Caco-2 (cell line): ENCODE measurements around the gene MAD1L1. TPM values are rescaled to one million over a fixed set of nuclear protein-coding genes. Genes with fewer than 3 reads are reported as not detected.

Source experiments
- BruUV-seq: library from RNA; stranded (reverse); fragments of 400-500 nt; replicated peaks from 2 replicates; lab custom pipeline; 2021; lab: Mats Ljungman, UMichigan
- CTCF ChIA-PET: fragments of 300-600 bp; sonication (Branson Sonifier 250); formaldehyde crosslinking; loops from one replicate; lab custom pipeline; 2022; ENCODE audit warnings: antibody characterized with exemption; lab: Charles Lee
- POLR2A ChIA-PET: fragments of 300-600 bp; sonication (Branson Sonifier 250); formaldehyde crosslinking; loops from one replicate; lab custom pipeline; 2022; ENCODE audit warnings: antibody characterized with exemption; lab: Charles Lee
- DNase-seq, 2 experiments: peaks; one replicate each; pipeline versions ENCODE4 v3.0.0 to v3.0.0-alpha.2; 2020 to 2022
- H3K27me3 ChIP-seq: replicated peaks from 2 replicates; pipeline ENCODE4 v1.6.0; 2011; ENCODE audit warnings: low read length; ENCODE audit not compliant: control insufficient read depth, insufficient read depth
- H3K36me3 ChIP-seq: 2 replicates; pipeline ENCODE4 v1.5.1; 2011; ENCODE audit warnings: low read length; ENCODE audit not compliant: control insufficient read depth, insufficient read depth
- H3K4me1 ChIP-seq: fragments of 250-450 bp; sonication (Bioruptor Pico); 2 replicates; pipeline ENCODE4 v1.5.1; 2020; ENCODE audit warnings: mild to moderate bottlenecking
- H3K4me3 ChIP-seq: 2 replicates; pipeline ENCODE4 v1.5.1; 2011; ENCODE audit warnings: low read depth, mild to moderate bottlenecking, control low read depth, low read length
- H3K9me3 ChIP-seq: fragments of 250-450 bp; sonication (Bioruptor Pico); 2 replicates; pipeline ENCODE4 v1.5.1; 2020; ENCODE audit warnings: mild to moderate bottlenecking, moderate library complexity
- H3K27ac Mint-ChIP-seq: one replicate; pipeline ENCODE4 v1.8.0; 2022; ENCODE audit warnings: mixed read lengths; ENCODE audit not compliant: unreplicated experiment
- H3K27me3 Mint-ChIP-seq: one replicate; pipeline ENCODE4 v1.8.0; 2022; ENCODE audit warnings: mixed read lengths; ENCODE audit not compliant: insufficient read depth, unreplicated experiment
- H3K36me3 Mint-ChIP-seq: one replicate; pipeline ENCODE4 v1.8.0; 2022; ENCODE audit warnings: mild to moderate bottlenecking, mixed read lengths; ENCODE audit not compliant: insufficient read depth, unreplicated experiment
- H3K4me1 Mint-ChIP-seq: one replicate; pipeline ENCODE4 v1.8.0; 2022; ENCODE audit warnings: low read depth, mixed read lengths; ENCODE audit not compliant: unreplicated experiment
- H3K4me3 Mint-ChIP-seq: one replicate; pipeline ENCODE4 v1.8.0; 2022; ENCODE audit warnings: mild to moderate bottlenecking, moderate library complexity, mixed read lengths; ENCODE audit not compliant: unreplicated experiment
- H3K9me3 Mint-ChIP-seq: one replicate; pipeline ENCODE4 v1.8.0; 2022; ENCODE audit warnings: mixed read lengths; ENCODE audit not compliant: unreplicated experiment
- CTCF ChIP-seq, 2 experiments: fragments of 200-600 bp in 1 of 2; IDR thresholded peaks; 1 replicate in 1 of 2; 2 replicates in 1 of 2; pipeline versions ENCODE4 v1.5.1 to v1.8.0; 2011 to 2022; ENCODE audit warnings: antibody characterized with exemption in 1 of 2, control low read depth in 1 of 2, inconsistent platforms in 1 of 2, low read depth in 1 of 2, low read length in 1 of 2, mild to moderate bottlenecking in 1 of 2, moderate library complexity in 1 of 2; ENCODE audit not compliant: insufficient read depth in 1 of 2, severe bottlenecking in 1 of 2, unreplicated experiment in 1 of 2
- intact Hi-C: fragments of 100-400 bp; cut with micrococcal nuclease; formaldehyde crosslinking; loops from one replicate; pipeline ENCODE4 v1.10.0; 2022; ENCODE audit not compliant: unreplicated experiment
- total RNA-seq: library from RNA; stranded (reverse); gene quantifications from 2 replicates; pipeline ENCODE4 v1.2.3, GENCODE V29; 2022

The MAD1L1 gene
- total RNA-seq, 1 experiment from 2014 or later, result 58.6 TPM

GRCh38 chr7:1912593-1913465, 319.9 kb downstream of the MAD1L1 start:
- no TSS peak for BruUV-seq
- Mint-ChIP-seq H3K27ac (no peak overlapping the region), H3K27me3 (no peaks in the 10 kb centered on the region), H3K9me3 (no peaks in the 10 kb centered on the region), H3K4me1 (no peaks in the 10 kb centered on the region), H3K36me3 (peaks cover 12% of the 10 kb centered on the region), H3K4me3 (no peak overlapping the region)
- TF ChIP-seq CTCF (IDR thresholded peaks at IDR 0.05; ENCODE audit: insufficient read depth in 1 of 2, low read depth in 1 of 2, low read length in 1 of 2, severe bottlenecking in 1 of 2, unreplicated experiment in 1 of 2), result no peak
- intact Hi-C loops, result no loop called here
- Histone ChIP-seq H3K4me3 (no peak overlapping the region), H3K9me3 (no peaks in the 10 kb centered on the region), H3K4me1 (no peaks in the 10 kb centered on the region), H3K36me3 (no peaks in the 10 kb centered on the region), H3K27me3 (no peaks in the 10 kb centered on the region)
- CTCF ChIA-PET, result no interaction called here
- POLR2A ChIA-PET, result no interaction called here
- DNase-seq, result no peak

- no peaks in the 10 kb centered on the region for H3K9me3 ChIP-seq
- no peaks in the 10 kb centered on the region for H3K4me1 Mint-ChIP-seq
- no peaks in the 10 kb centered on the region for H3K27me3 ChIP-seq
- no TSS peak for BruUV-seq
- H3K36me3 Mint-ChIP-seq, result peaks cover 12% of the 10 kb centered on the region
- H3K4me3 ChIP-seq, result no peak overlapping the region
- H3K4me3 Mint-ChIP-seq, result no peak overlapping the region
- POLR2A ChIA-PET, result no interaction called here
- no peaks in the 10 kb centered on the region for H3K9me3 Mint-ChIP-seq
- H3K36me3 ChIP-seq, result no peaks in the 10 kb centered on the region
- no peaks in the 10 kb centered on the region for H3K27me3 Mint-ChIP-seq
- intact Hi-C loops, result no loop called here
- H3K27ac Mint-ChIP-seq, result no peak overlapping the region
- CTCF ChIA-PET, result no interaction called here
- H3K4me1 ChIP-seq, result no peaks in the 10 kb centered on the region
- DNase-seq, result no peak
- no peak for TF ChIP-seq CTCF (IDR thresholded peaks at IDR 0.05; ENCODE audit: insufficient read depth in 1 of 2, low read depth in 1 of 2, low read length in 1 of 2, severe bottlenecking in 1 of 2, unreplicated experiment in 1 of 2)
Measured at GRCh38 chr7:1911571-1911970, 321.2 kb downstream of the MAD1L1 start.

GRCh38 chr7:1910827-1911226, 321.9 kb downstream of the MAD1L1 start:
- H3K9me3 Mint-ChIP-seq, result no peaks in the 10 kb centered on the region
- H3K4me1 Mint-ChIP-seq, result no peaks in the 10 kb centered on the region
- peaks cover 12% of the 10 kb centered on the region for H3K36me3 Mint-ChIP-seq
- Histone ChIP-seq H3K36me3 (no peaks in the 10 kb centered on the region), H3K4me1 (no peaks in the 10 kb centered on the region), H3K27me3 (no peaks in the 10 kb centered on the region), H3K4me3 (no peak overlapping the region), H3K9me3 (no peaks in the 10 kb centered on the region)
- H3K27me3 Mint-ChIP-seq, result no peaks in the 10 kb centered on the region
- no peak overlapping the region for H3K4me3 Mint-ChIP-seq
- CTCF ChIA-PET, result no interaction called here
- H3K27ac Mint-ChIP-seq, result no peak overlapping the region
- no peak for TF ChIP-seq CTCF (IDR thresholded peaks at IDR 0.05; ENCODE audit: insufficient read depth in 1 of 2, low read depth in 1 of 2, low read length in 1 of 2, severe bottlenecking in 1 of 2, unreplicated experiment in 1 of 2)
- no TSS peak for BruUV-seq
- POLR2A ChIA-PET, result no interaction called here
- intact Hi-C loops, result no loop called here
- no peak for DNase-seq
